ENCODE data around the gene ANKRD13B. TPM values are rescaled to one million over a fixed set of nuclear protein-coding genes. Genes with fewer than 3 reads are reported as not detected.
"Not testable (repeated sequence)": the region's sequence is repeated elsewhere in the genome, so short reads cannot be mapped to it uniquely, and the experiment has no call there.

Gene ANKRD13B
- total RNA-seq, 1 donor from 2014 or later, result 2.7 TPM

DNA sequence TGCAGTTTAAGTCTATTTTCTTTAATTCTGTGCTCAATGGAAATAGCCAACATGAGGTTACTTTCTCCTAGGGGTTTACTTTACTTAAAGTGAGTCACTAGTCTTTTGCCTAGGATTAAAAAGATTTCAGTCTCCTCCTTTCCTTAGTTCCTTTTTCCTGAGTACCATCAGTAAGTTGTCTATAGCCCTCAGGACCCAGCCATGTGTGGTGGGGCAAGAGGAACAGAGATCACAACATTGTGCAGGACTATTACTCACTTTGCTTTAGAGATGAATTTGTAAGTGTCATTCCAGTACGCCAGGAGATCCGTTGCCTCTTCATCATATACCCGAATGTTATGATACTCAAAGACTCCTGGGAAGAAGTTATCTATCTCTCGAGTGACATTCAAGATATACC lies 57.5 kb downstream of the ANKRD13B start:
- ATAC-seq, result no peak

DNA sequence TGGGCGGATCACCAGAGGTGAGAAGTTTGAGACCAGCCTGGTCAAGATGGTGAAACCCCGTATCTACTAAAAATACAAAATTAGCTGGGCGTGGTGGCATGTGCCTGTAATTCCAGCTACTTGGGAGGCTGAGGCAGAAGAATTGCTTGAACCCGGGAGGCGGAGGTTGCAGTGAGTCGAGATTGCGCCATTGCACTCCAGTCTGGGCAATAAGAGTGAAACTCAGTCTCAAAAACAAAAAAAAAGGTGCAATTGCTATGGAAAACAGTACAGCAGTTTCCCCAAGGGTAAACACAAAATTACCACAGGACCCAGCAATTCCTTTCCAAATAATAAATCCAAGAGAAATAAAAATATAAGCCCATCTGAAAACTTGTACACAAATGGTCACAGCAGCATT lies 59.0 kb downstream of the ANKRD13B start:
- not testable (repeated sequence) for ATAC-seq

DNA sequence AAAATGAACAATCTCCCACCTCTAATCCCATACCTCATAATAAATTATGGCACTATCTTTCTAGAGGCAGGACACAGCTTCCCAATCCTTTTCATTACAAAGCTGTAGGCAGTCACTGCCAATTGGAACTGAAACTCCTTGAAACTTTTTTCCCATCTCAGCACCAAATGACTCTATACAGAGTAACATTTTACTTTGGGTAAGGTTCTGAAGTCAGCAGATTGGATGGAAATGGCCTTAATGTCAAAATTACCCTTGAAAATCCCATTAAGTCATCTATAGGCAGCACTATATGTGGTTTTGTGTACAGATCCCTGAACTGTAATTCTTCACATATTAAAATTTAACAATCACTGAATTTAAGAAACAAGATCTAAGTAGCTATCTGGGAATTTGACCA lies 60.0 kb downstream of the ANKRD13B start:
- ATAC-seq, result no peak

DNA sequence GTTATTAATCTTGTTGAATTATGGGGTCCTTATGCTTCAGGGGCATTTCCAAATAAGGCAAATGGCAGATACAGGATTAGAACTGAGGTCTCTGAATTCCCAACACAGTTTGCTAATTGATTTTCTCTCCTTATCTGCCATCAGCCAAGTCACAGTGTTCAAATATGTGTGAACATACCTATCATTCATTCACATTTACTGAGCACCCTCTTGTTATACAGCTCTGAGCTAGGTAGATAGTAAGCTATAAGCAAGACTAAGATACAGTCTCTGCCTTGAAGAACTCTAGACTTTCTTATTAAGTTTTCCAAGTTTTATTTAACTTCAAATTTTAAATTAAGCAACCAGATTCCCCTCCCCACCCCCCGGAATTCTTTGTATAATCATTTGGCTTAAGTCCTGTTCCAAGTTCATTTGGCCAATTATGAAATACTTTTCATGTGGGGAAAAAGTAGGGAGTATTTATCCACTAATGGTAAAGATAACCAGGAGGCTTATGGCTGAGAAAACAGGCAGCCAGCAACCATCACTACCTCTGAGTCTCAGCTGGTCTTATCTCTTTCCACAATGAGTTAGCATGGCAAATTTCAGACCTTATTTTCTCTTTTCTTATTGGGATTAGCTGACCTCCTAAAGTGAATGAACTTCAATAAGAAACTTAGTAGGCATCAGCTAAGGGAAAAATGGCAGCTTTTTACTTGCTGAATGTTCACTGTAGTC lies 61.2 kb downstream of the ANKRD13B start:
- no peak for ATAC-seq

DNA sequence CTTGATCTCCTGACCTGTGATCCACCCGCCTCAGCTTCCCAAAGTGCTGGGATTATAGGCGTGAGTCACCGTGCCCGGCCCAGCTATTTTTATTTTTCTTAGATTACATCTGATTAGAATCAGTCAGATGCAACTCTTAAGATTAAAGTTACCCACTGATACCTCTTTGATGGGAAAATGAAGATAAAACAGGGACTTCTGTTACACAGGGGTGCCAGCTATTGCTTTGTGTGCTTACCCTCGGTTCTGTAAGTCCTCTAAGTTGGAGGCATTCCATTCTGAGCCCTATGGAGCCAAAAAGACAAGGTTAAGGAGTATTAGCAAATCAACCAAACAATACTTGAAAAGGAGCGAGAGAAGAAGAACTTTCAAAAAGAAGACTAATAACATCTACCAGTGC lies 62.4 kb downstream of the ANKRD13B start:
- ATAC-seq, result no peak

DNA sequence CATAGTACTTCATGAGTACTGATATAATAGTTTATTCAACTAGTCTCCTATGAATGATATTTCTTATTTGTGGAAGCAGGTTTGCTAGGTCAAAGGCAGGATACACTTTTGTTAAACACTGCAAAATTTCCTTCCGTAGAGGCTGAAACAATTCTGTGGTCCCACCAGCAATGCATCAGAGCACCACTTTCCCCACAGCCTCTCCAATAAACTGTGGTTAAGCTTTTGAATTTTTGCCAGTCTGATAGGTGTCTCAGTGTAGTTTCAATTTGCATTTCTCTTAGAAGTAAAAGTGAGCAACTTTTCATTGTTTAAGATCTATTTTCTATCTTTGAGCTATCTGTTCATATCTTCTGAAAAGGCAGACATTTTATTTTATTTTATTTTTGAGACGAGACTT lies 66.2 kb downstream of the ANKRD13B start:
- no peak for ATAC-seq

DNA sequence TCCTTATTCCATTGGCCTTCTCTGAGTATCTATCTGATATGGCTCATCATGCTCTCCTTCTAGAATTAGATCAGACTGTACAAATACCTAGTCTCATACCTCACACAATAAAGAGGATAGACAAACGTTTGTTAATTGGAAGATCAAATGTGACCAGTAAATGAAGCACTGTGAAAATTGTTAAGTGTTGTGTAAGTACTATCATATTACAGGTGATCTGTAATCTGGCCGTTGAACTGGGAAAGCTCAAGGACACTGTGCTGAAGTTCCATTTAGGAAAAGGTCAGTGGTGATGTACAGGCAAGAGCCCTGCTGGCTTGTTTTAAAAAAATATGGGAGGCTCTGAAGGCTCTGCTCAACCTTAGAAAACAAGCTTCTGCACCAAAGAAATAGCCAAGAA lies 68.3 kb downstream of the ANKRD13B start:
- no peak for ATAC-seq

DNA sequence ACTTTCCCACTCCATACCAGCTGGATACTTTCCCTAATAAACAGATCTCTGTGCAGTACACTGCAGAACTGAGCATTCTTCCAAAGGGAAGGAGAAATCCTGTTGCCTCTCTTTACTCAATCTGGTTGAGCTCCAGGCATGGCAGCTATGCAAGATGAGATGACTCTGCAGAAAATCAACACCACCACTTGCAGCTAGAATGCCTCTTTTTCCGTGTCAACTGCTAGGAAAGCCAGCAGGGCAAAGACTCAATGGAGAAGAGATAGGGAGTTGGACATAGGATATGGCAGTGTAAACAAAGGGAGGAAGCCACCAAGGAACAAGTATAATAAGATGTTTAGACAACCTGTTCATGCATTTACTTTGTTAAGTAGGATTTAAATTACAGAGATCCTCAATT lies 70.2 kb downstream of the ANKRD13B start:
- ATAC-seq, result no peak

Other genes with a start within 250 kb of the ANKRD13B start
- 33.8 TPM for gene TAOK1, start 202.8 kb upstream of the ANKRD13B start, total RNA-seq
- 2.5 TPM for gene ABHD15, start 26.1 kb upstream of the ANKRD13B start, total RNA-seq
- 13.4 TPM for gene TP53I13, start 24.4 kb upstream of the ANKRD13B start, total RNA-seq
- 28.7 TPM for gene GIT1, start 3.5 kb upstream of the ANKRD13B start, total RNA-seq
- gene CORO6, start 29.8 kb downstream of the ANKRD13B start, total RNA-seq, result 1.4 TPM

All from esophagus mucosa (tissue), 1 donor.